HEK293 (cell line): Measurements from ENCODE around the gene ANKRD40.

Experiments used
- CTCF ChIA-PET: fragments of 350-600 bp; formaldehyde crosslinking; extraction: SDS; loops from one replicate; lab custom pipeline; 2021; ENCODE audit warnings: antibody characterized with exemption; lab: Yijun Ruan, JAX
- POLR2A ChIA-PET: fragments of 300-600 bp; formaldehyde crosslinking; extraction: SDS; loops from one replicate; lab custom pipeline; 2020; ENCODE audit warnings: antibody characterized with exemption, inconsistent platforms; lab: Yijun Ruan, JAX
- H3K27ac ChIP-seq: fragments of 200-500 bp; sonication (Bioruptor generic); 2 replicates; pipeline ENCODE4 v1.5.1; 2014; ENCODE audit warnings: low read depth, low read length, control low read depth, inconsistent platforms; ENCODE audit errors: extremely low read depth
- H3K36me3 ChIP-seq, 2 experiments: fragments of 200-500 bp in 1 of 2; sonication (Bioruptor generic) in 1 of 2; 1 replicate in 1 of 2; 2 replicates in 1 of 2; pipeline ENCODE4 v1.5.1; 2014 to 2017; ENCODE audit warnings: inconsistent platforms in 2 of 2, low read length in 2 of 2; ENCODE audit not compliant: control insufficient read depth in 2 of 2, insufficient read depth in 1 of 2
- H3K4me1 ChIP-seq: fragments of 200-500 bp; sonication (Bioruptor generic); 2 replicates; pipeline ENCODE4 v1.5.1; 2014; ENCODE audit warnings: mild to moderate bottlenecking, low read length, inconsistent platforms; ENCODE audit not compliant: control insufficient read depth, insufficient read depth
- H3K4me3 ChIP-seq: 2 replicates; pipeline ENCODE4 v1.5.1; 2011; ENCODE audit warnings: low read depth, mild to moderate bottlenecking, control low read depth, low read length, moderate library complexity
- H3K9me3 ChIP-seq: fragments of 200-500 bp; sonication (Bioruptor generic); 2 replicates; pipeline ENCODE4 v1.5.1; 2014; ENCODE audit warnings: low read depth, low read length, inconsistent platforms; ENCODE audit not compliant: control insufficient read depth, insufficient read depth
- KLF1 ChIP-seq: fragments of 450-650 bp; formaldehyde crosslinking; IDR thresholded peaks from 2 replicates; pipeline ENCODE4 v1.5.1; 2016; ENCODE audit warnings: missing biosample characterization, missing genetic modification characterization
- MYNN ChIP-seq: fragments of 450-650 bp; formaldehyde crosslinking; IDR thresholded peaks from 2 replicates; pipeline ENCODE4 v1.5.1; 2016; ENCODE audit warnings: missing biosample characterization, missing genetic modification characterization, borderline replicate concordance
- YY2 ChIP-seq: fragments of 450-650 bp; formaldehyde crosslinking; IDR thresholded peaks from 2 replicates; pipeline ENCODE4 v1.5.1; 2016; ENCODE audit warnings: missing biosample characterization, missing genetic modification characterization
- ZNF140 ChIP-seq: fragments of 450-650 bp; formaldehyde crosslinking; IDR thresholded peaks from 2 replicates; pipeline ENCODE4 v1.5.1; 2016; ENCODE audit warnings: missing biosample characterization, missing genetic modification characterization
- ZNF202 ChIP-seq: fragments of 450-650 bp; formaldehyde crosslinking; IDR thresholded peaks from 2 replicates; pipeline ENCODE4 v1.5.1; 2016; ENCODE audit warnings: missing biosample characterization, missing genetic modification characterization, borderline replicate concordance
- ZNF24 ChIP-seq: fragments of 450-650 bp; formaldehyde crosslinking; IDR thresholded peaks from 2 replicates; pipeline ENCODE4 v1.5.1; 2016; ENCODE audit warnings: missing biosample characterization, missing genetic modification characterization
- ZNF302 ChIP-seq: fragments of 450-650 bp; formaldehyde crosslinking; IDR thresholded peaks from 2 replicates; pipeline ENCODE4 v1.5.1; 2016; ENCODE audit warnings: missing biosample characterization, missing genetic modification characterization, low read depth
- ZNF433 ChIP-seq: fragments of 450-650 bp; formaldehyde crosslinking; IDR thresholded peaks from 2 replicates; pipeline ENCODE4 v1.5.1; 2016; ENCODE audit warnings: missing biosample characterization, missing genetic modification characterization, low read depth
- ZNF548 ChIP-seq: fragments of 450-650 bp; formaldehyde crosslinking; IDR thresholded peaks from 2 replicates; pipeline ENCODE4 v1.5.1; 2016; ENCODE audit warnings: missing biosample characterization, missing genetic modification characterization
- ZNF654 ChIP-seq: fragments of 450-650 bp; formaldehyde crosslinking; IDR thresholded peaks from 2 replicates; pipeline ENCODE4 v1.5.1; 2016; ENCODE audit warnings: low read depth, missing biosample characterization, missing genetic modification characterization
- ZNF777 ChIP-seq: fragments of 450-650 bp; formaldehyde crosslinking; IDR thresholded peaks from 2 replicates; pipeline ENCODE4 v1.5.1; 2017; ENCODE audit warnings: missing biosample characterization, missing genetic modification characterization, borderline replicate concordance
- ZNF785 ChIP-seq: fragments of 450-650 bp; formaldehyde crosslinking; IDR thresholded peaks from 2 replicates; pipeline ENCODE4 v1.5.1; 2016; ENCODE audit warnings: missing biosample characterization, missing genetic modification characterization
- ZNF830 ChIP-seq: fragments of 450-650 bp; IDR thresholded peaks from 2 replicates; pipeline ENCODE4 v1.5.0; 2018; ENCODE audit warnings: missing biosample characterization, missing genetic modification characterization, low read depth, mild to moderate bottlenecking, moderate library complexity
- TF ChIP-seq, protein P1 (sequence below): fragments of 450-650 bp; IDR thresholded peaks from 2 replicates; pipeline ENCODE4 v1.5.1; 2018; ENCODE audit warnings: missing biosample characterization, missing genetic modification characterization
- TF ChIP-seq, protein P2 (sequence below): fragments of 450-650 bp; formaldehyde crosslinking; IDR thresholded peaks from 2 replicates; pipeline ENCODE4 v1.5.1; 2016; ENCODE audit warnings: missing biosample characterization, missing genetic modification characterization
- TF ChIP-seq, protein P3 (sequence below): fragments of 450-650 bp; formaldehyde crosslinking; IDR thresholded peaks from 2 replicates; pipeline ENCODE4 v1.5.1; 2016; ENCODE audit warnings: missing biosample characterization, missing genetic modification characterization
- TF ChIP-seq, protein P4 (sequence below): fragments of 450-650 bp; formaldehyde crosslinking; IDR thresholded peaks from 2 replicates; pipeline ENCODE4 v1.5.1; 2016; ENCODE audit warnings: missing biosample characterization, missing genetic modification characterization
- TF ChIP-seq, protein P5 (sequence below): fragments of 450-650 bp; formaldehyde crosslinking; IDR thresholded peaks from 2 replicates; pipeline ENCODE4 v1.5.1; 2016; ENCODE audit warnings: missing biosample characterization, missing genetic modification characterization

ANKRD40 gene

DNA sequence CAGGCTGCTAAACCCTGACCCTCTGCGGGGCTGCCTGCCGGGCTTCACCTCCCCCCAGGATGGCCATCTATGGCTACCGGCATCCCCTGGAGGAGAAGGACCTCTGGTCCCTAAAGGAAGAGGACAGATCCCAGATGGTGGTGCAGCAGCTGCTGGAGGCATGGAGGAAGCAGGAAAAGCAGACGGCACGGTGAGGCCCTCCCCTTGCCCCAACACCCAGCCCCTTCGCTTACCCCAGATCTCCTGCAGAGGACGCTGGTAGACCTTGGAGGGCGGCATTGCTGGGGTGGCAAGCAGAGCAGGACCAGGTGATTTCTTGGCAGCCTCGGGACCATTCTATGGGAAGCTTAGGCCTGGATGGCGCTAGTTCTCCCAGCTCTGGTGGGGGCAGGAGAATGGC lies 48.5 kb downstream of the ANKRD40 start:
- Histone ChIP-seq H3K4me3 (no peak overlapping the region), H3K36me3 (no peaks in the 10 kb centered on the region)
- TF ChIP-seq MYNN (tag by site-specific recombination) (no peak), ZNF302 (tag by site-specific recombination) (no peak), ZNF548 (tag by site-specific recombination) (no peak), ZNF24 (no peak), ZNF830 (no peak), YY2 (tag by site-specific recombination) (no peak), ZNF777 (tag by site-specific recombination) (no peak), ZNF785 (tag by site-specific recombination) (no peak), KLF1 (tag by site-specific recombination) (no peak), ZNF654 (tag by site-specific recombination) (no peak), ZNF140 (tag by site-specific recombination) (no peak), ZNF433 (tag by site-specific recombination) (no peak), ZNF202 (no peak)
- TF ChIP-seq, protein P1, sequence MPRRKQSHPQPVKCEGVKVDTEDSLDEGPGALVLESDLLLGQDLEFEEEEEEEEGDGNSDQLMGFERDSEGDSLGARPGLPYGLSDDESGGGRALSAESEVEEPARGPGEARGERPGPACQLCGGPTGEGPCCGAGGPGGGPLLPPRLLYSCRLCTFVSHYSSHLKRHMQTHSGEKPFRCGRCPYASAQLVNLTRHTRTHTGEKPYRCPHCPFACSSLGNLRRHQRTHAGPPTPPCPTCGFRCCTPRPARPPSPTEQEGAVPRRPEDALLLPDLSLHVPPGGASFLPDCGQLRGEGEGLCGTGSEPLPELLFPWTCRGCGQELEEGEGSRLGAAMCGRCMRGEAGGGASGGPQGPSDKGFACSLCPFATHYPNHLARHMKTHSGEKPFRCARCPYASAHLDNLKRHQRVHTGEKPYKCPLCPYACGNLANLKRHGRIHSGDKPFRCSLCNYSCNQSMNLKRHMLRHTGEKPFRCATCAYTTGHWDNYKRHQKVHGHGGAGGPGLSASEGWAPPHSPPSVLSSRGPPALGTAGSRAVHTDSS (tag by site-specific recombination) = no peak
- TF ChIP-seq, protein P2, sequence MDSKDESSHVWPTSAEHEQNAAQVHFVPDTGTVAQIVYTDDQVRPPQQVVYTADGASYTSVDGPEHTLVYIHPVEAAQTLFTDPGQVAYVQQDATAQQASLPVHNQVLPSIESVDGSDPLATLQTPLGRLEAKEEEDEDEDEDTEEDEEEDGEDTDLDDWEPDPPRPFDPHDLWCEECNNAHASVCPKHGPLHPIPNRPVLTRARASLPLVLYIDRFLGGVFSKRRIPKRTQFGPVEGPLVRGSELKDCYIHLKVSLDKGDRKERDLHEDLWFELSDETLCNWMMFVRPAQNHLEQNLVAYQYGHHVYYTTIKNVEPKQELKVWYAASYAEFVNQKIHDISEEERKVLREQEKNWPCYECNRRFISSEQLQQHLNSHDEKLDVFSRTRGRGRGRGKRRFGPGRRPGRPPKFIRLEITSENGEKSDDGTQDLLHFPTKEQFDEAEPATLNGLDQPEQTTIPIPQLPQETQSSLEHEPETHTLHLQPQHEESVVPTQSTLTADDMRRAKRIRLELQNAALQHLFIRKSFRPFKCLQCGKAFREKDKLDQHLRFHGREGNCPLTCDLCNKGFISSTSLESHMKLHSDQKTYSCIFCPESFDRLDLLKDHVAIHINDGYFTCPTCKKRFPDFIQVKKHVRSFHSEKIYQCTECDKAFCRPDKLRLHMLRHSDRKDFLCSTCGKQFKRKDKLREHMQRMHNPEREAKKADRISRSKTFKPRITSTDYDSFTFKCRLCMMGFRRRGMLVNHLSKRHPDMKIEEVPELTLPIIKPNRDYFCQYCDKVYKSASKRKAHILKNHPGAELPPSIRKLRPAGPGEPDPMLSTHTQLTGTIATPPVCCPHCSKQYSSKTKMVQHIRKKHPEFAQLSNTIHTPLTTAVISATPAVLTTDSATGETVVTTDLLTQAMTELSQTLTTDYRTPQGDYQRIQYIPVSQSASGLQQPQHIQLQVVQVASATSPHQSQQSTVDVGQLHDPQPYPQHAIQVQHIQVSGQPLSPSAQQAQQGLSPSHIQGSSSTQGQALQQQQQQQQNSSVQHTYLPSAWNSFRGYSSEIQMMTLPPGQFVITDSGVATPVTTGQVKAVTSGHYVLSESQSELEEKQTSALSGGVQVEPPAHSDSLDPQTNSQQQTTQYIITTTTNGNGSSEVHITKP = no peak
- TF ChIP-seq, protein P3, sequence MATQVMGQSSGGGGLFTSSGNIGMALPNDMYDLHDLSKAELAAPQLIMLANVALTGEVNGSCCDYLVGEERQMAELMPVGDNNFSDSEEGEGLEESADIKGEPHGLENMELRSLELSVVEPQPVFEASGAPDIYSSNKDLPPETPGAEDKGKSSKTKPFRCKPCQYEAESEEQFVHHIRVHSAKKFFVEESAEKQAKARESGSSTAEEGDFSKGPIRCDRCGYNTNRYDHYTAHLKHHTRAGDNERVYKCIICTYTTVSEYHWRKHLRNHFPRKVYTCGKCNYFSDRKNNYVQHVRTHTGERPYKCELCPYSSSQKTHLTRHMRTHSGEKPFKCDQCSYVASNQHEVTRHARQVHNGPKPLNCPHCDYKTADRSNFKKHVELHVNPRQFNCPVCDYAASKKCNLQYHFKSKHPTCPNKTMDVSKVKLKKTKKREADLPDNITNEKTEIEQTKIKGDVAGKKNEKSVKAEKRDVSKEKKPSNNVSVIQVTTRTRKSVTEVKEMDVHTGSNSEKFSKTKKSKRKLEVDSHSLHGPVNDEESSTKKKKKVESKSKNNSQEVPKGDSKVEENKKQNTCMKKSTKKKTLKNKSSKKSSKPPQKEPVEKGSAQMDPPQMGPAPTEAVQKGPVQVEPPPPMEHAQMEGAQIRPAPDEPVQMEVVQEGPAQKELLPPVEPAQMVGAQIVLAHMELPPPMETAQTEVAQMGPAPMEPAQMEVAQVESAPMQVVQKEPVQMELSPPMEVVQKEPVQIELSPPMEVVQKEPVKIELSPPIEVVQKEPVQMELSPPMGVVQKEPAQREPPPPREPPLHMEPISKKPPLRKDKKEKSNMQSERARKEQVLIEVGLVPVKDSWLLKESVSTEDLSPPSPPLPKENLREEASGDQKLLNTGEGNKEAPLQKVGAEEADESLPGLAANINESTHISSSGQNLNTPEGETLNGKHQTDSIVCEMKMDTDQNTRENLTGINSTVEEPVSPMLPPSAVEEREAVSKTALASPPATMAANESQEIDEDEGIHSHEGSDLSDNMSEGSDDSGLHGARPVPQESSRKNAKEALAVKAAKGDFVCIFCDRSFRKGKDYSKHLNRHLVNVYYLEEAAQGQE (tag by site-specific recombination) = no peak
- TF ChIP-seq, protein P4, sequence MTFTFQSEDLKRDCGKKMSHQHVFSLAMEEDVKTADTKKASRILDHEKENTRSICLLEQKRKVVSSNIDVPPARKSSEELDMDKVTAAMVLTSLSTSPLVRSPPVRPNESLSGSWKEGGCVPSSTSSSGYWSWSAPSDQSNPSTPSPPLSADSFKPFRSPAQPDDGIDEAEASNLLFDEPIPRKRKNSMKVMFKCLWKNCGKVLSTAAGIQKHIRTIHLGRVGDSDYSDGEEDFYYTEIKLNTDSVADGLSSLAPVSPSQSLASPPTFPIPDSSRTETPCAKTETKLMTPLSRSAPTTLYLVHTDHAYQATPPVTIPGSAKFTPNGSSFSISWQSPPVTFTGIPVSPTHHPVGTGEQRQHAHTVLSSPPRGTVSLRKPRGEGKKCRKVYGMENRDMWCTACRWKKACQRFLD (tag by site-specific recombination) = no peak
- TF ChIP-seq, protein P5, sequence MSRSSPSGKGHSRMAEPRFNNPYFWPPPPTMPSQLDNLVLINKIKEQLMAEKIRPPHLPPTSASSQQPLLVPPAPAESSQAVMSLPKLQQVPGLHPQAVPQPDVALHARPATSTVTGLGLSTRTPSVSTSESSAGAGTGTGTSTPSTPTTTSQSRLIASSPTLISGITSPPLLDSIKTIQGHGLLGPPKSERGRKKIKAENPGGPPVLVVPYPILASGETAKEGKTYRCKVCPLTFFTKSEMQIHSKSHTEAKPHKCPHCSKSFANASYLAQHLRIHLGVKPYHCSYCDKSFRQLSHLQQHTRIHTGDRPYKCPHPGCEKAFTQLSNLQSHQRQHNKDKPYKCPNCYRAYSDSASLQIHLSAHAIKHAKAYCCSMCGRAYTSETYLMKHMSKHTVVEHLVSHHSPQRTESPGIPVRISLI = no peak
- TF ChIP-seq, all 188 proteins: peak for 0
- Histone ChIP-seq H3K9me3 (no peaks in the 10 kb centered on the region), H3K4me1 (no peaks in the 10 kb centered on the region; the same call in 1 of the 2 replicates), H3K27ac (no peak overlapping the region)
- CTCF ChIA-PET = interaction anchor here (1.1 kb wide), 1 partner anchor 33 kb away, joined by 4 read pairs; no protein-coding TSS in a partner anchor
- POLR2A ChIA-PET = no interaction called here
